RWPE2 (cell line): Measurements from ENCODE around the gene MUC5B.

Source experiments
- ATAC-seq: fragments of 200-7000 bp; cut with Tn5 transposase; 3 replicates; pipeline ENCODE4 v1.9.1; 2021; ENCODE audit warnings: low read depth
- DNase-seq: peaks from one replicate; pipeline ENCODE4 v3.0.0-alpha.2; 2020; ENCODE audit warnings: low spot score
- H3K27ac ChIP-seq: fragments of 450-650 bp; 2 replicates; pipeline ENCODE4 v1.5.1; 2017; ENCODE audit warnings: mild to moderate bottlenecking; ENCODE audit not compliant: poor library complexity, severe bottlenecking
- H3K27me3 ChIP-seq: fragments of 250-450 bp; sonication (Bioruptor Pico); 2 replicates; pipeline ENCODE4 v1.5.1; 2021; ENCODE audit warnings: mild to moderate bottlenecking, moderate library complexity; ENCODE audit not compliant: insufficient read depth, poor library complexity, severe bottlenecking
- H3K36me3 ChIP-seq: fragments of 250-450 bp; sonication (Bioruptor Pico); 2 replicates; pipeline ENCODE4 v1.5.1; 2020; ENCODE audit warnings: low read depth, mild to moderate bottlenecking, moderate library complexity
- H3K4me1 ChIP-seq: fragments of 250-450 bp; sonication (Bioruptor Pico); 2 replicates; pipeline ENCODE4 v1.5.1; 2021; ENCODE audit warnings: mild to moderate bottlenecking, moderate library complexity; ENCODE audit not compliant: insufficient read depth, poor library complexity, severe bottlenecking
- H3K4me3 ChIP-seq: fragments of 250-450 bp; sonication (Bioruptor Pico); 2 replicates; pipeline ENCODE4 v1.5.1; 2021; ENCODE audit warnings: mild to moderate bottlenecking, moderate library complexity; ENCODE audit not compliant: severe bottlenecking
- H3K9me3 ChIP-seq: fragments of 250-450 bp; sonication (Bioruptor Pico); 2 replicates; pipeline ENCODE4 v1.5.1; 2021; ENCODE audit warnings: mild to moderate bottlenecking, moderate library complexity; ENCODE audit not compliant: severe bottlenecking
- CTCF ChIP-seq: fragments of 450-650 bp; IDR thresholded peaks from one replicate; pipeline ENCODE4 v1.5.1; 2017; ENCODE audit warnings: mild to moderate bottlenecking, moderate library complexity; ENCODE audit not compliant: poor library complexity, severe bottlenecking

The MUC5B gene

GRCh38 chr11:1224111-1224490, 1.2 kb downstream of the MUC5B start:
- H3K27ac ChIP-seq, result no peak overlapping the region
- H3K4me3 ChIP-seq, result no peak overlapping the region
- no peak for ATAC-seq
- H3K9me3 ChIP-seq, result no peaks in the 10 kb centered on the region
- no peaks in the 10 kb centered on the region for H3K4me1 ChIP-seq
- peaks cover 25% of the 10 kb centered on the region for H3K27me3 ChIP-seq
- TF ChIP-seq CTCF, result no peak
- no peaks in the 10 kb centered on the region for H3K36me3 ChIP-seq
- peak; percentile 42 for DNase-seq

GRCh38 chr11:1224491-1225385, 1.9 kb downstream of the MUC5B start:
- Histone ChIP-seq H3K4me3 (no peak overlapping the region), H3K27me3 (peaks cover 26% of the 10 kb centered on the region), H3K4me1 (no peaks in the 10 kb centered on the region), H3K27ac (no peak overlapping the region), H3K9me3 (no peaks in the 10 kb centered on the region), H3K36me3 (no peaks in the 10 kb centered on the region)
- ATAC-seq (no peak), DNase-seq (peak; percentile 44)
- no peak for TF ChIP-seq CTCF

GRCh38 chr11:1225386-1226225, 2.7 kb downstream of the MUC5B start:
- Histone ChIP-seq H3K4me3 (no peak overlapping the region), H3K27ac (no peak overlapping the region), H3K36me3 (no peaks in the 10 kb centered on the region), H3K27me3 (peaks cover 30% of the 10 kb centered on the region), H3K4me1 (no peaks in the 10 kb centered on the region), H3K9me3 (no peaks in the 10 kb centered on the region)
- DNase-seq (peak; percentile 62), ATAC-seq (no peak)
- no peak for TF ChIP-seq CTCF

GRCh38 chr11:1226226-1226985, 3.5 kb downstream of the MUC5B start:
- no peak for TF ChIP-seq CTCF
- peaks cover 35% of the 10 kb centered on the region for H3K27me3 ChIP-seq
- H3K4me1 ChIP-seq, result no peaks in the 10 kb centered on the region
- H3K27ac ChIP-seq, result no peak overlapping the region
- no peak for ATAC-seq
- H3K36me3 ChIP-seq, result no peaks in the 10 kb centered on the region
- H3K9me3 ChIP-seq, result no peaks in the 10 kb centered on the region
- no peak overlapping the region for H3K4me3 ChIP-seq
- DNase-seq, result peak; percentile 53
